K562 (cell line): ENCODE measurements around the gene NES. TPM values are rescaled to one million over a fixed set of nuclear protein-coding genes. Genes with fewer than 3 reads are reported as not detected.

Experiments used
- NR3C1 ChIP-seq: sonication (generic); formaldehyde crosslinking; IDR thresholded peaks from 2 replicates; pipeline ENCODE4 v1.8.1; 2022; ENCODE audit warnings: missing genetic modification reagents
- PRDM10 ChIP-seq: fragments of 450-650 bp; IDR thresholded peaks from 2 replicates; pipeline ENCODE4 v1.6.1; 2018; ENCODE audit not compliant: partially characterized antibody
- RB1 ChIP-seq: fragments of 450-650 bp; IDR thresholded peaks from 2 replicates; pipeline ENCODE4 v1.6.1; 2017; ENCODE audit warnings: low read depth, mild to moderate bottlenecking
- RBM17 ChIP-seq: fragments of 200-400 bp; formaldehyde crosslinking; IDR thresholded peaks from 2 replicates; pipeline ENCODE4 v1.6.1; 2017; ENCODE audit warnings: low read depth, mild to moderate bottlenecking, low read length, borderline replicate concordance
- SP1 ChIP-seq: sonication (generic); formaldehyde crosslinking; IDR thresholded peaks from 2 replicates; pipeline ENCODE4 v1.8.1; 2022; ENCODE audit warnings: mild to moderate bottlenecking, missing genetic modification reagents
- ZNF609 ChIP-seq: sonication (generic); formaldehyde crosslinking; IDR thresholded peaks from 2 replicates; pipeline ENCODE4 v1.8.1; 2023; ENCODE audit warnings: missing genetic modification reagents, mild to moderate bottlenecking, borderline replicate concordance
- ZNF778 ChIP-seq: fragments of 450-650 bp; formaldehyde crosslinking; IDR thresholded peaks from 2 replicates; pipeline ENCODE4 v1.4.0; 2020; ENCODE audit warnings: mild to moderate bottlenecking, moderate library complexity
- ZNF830 ChIP-seq: fragments of 250-450 bp; sonication (Bioruptor Pico); IDR thresholded peaks from 2 replicates; pipeline ENCODE4 v1.5.0; 2021; ENCODE audit warnings: mild to moderate bottlenecking
- ZZZ3 ChIP-seq: fragments of 450-650 bp; IDR thresholded peaks from 2 replicates; pipeline ENCODE4 v1.6.1; 2016; ENCODE audit warnings: antibody characterized with exemption, mild to moderate bottlenecking, moderate library complexity
- polyA plus RNA-seq, 8 experiments: library from polyadenylated mRNA; depleted of rRNA in 4 of 8; stranded (reverse) in 5 of 8; unstranded in 3 of 8; fragments of >200 nt; fragmentation: Nextera tagmentation in 2 of 8; fragmentation: Illumina TruSeq in 1 of 8; extraction: Ambion mirVana in 2 of 8; extraction: Trizol in 1 of 8; gene quantifications; 2 replicates each; pipeline versions ENCODE4 v1.2.1 to v1.2.3, GENCODE V29; 2011 to 2014; ENCODE audit warnings: inconsistent platforms in 1 of 8, missing spikeins in 1 of 8
- total RNA-seq, 7 experiments: library from RNA; depleted of rRNA in 6 of 7; stranded (reverse); fragments of >200 nt in 6 of 7; fragmentation: Illumina TruSeq in 2 of 7; extraction: Trizol in 2 of 7; gene quantifications; 2 replicates each; pipeline versions ENCODE4 v1.2.1 to v1.2.3, GENCODE V29; 2011 to 2021; ENCODE audit warnings: low replicate concordance in 1 of 7
- TF ChIP-seq, protein P1 (sequence below): sonication (generic); formaldehyde crosslinking; IDR thresholded peaks from 2 replicates; pipeline ENCODE4 v1.8.0; 2023; ENCODE audit warnings: missing genetic modification reagents, mild to moderate bottlenecking, borderline replicate concordance

NES gene
- total and polyA plus RNA-seq, 9 of the 15 experiments (the other 6 are each of a cell fraction or from before 2014, with no cell fraction given): 0.10 to 8.6 (median 4.2) TPM

GRCh38 chr1:156659988-156660751 lies 17.0 kb downstream of the NES start (continued):
- 0 out of 2 replicates have a peak, but pooled peaks have one; percentile 34 for TF ChIP-seq ZNF609
- TF ChIP-seq ZNF830 (CRISPR knock-in tag): no peak
- TF ChIP-seq, protein P1, sequence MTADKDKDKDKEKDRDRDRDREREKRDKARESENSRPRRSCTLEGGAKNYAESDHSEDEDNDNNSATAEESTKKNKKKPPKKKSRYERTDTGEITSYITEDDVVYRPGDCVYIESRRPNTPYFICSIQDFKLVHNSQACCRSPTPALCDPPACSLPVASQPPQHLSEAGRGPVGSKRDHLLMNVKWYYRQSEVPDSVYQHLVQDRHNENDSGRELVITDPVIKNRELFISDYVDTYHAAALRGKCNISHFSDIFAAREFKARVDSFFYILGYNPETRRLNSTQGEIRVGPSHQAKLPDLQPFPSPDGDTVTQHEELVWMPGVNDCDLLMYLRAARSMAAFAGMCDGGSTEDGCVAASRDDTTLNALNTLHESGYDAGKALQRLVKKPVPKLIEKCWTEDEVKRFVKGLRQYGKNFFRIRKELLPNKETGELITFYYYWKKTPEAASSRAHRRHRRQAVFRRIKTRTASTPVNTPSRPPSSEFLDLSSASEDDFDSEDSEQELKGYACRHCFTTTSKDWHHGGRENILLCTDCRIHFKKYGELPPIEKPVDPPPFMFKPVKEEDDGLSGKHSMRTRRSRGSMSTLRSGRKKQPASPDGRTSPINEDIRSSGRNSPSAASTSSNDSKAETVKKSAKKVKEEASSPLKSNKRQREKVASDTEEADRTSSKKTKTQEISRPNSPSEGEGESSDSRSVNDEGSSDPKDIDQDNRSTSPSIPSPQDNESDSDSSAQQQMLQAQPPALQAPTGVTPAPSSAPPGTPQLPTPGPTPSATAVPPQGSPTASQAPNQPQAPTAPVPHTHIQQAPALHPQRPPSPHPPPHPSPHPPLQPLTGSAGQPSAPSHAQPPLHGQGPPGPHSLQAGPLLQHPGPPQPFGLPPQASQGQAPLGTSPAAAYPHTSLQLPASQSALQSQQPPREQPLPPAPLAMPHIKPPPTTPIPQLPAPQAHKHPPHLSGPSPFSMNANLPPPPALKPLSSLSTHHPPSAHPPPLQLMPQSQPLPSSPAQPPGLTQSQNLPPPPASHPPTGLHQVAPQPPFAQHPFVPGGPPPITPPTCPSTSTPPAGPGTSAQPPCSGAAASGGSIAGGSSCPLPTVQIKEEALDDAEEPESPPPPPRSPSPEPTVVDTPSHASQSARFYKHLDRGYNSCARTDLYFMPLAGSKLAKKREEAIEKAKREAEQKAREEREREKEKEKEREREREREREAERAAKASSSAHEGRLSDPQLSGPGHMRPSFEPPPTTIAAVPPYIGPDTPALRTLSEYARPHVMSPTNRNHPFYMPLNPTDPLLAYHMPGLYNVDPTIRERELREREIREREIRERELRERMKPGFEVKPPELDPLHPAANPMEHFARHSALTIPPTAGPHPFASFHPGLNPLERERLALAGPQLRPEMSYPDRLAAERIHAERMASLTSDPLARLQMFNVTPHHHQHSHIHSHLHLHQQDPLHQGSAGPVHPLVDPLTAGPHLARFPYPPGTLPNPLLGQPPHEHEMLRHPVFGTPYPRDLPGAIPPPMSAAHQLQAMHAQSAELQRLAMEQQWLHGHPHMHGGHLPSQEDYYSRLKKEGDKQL: no peak
- TF ChIP-seq RBM17: no peak
- TF ChIP-seq NR3C1: no peak
- TF ChIP-seq PRDM10: no peak
- TF ChIP-seq SP1 (CRISPR knock-in tag): peak; percentile 89
- peak; percentile 96 for TF ChIP-seq RB1
- TF ChIP-seq ZZZ3: no peak
- no peak for TF ChIP-seq ZNF778 (CRISPR knock-in tag)
